Measurements from ENCODE around the gene FAM184A. TPM values are rescaled to one million over a fixed set of nuclear protein-coding genes. Genes with fewer than 3 reads are reported as not detected.

Gene FAM184A
- total RNA-seq, 1 experiment from 2014 or later = 8.6 TPM

DNA sequence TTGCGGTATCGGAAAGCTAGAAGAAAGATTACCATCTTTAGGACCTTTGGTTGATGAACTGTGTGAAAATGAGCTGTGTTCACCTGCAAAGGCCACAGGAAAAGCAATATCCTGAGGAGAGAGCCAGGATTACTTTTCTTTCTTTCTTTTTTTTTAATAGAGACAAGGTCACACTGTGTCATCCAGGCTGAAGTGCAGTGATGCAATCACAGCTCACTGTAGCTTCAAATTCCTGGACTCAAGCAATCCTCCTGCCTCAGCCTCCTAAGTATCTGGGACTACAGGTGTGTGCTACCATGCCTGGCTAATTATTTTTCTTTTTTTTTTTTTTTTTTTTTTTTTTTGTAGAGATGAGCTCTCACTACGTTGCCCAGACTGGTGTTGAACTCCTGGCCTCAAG is 17.2 kb downstream of the FAM184A start:
- no peak for DNase-seq
- CTCF ChIA-PET = no interaction called here
- Mint-ChIP-seq H3K9me3 (ENCODE audit: low read depth, unreplicated experiment) (no peaks in the 10 kb centered on the region), H3K36me3 (ENCODE audit: insufficient read depth, unreplicated experiment) (no peaks in the 10 kb centered on the region), H3K27ac (ENCODE audit: unreplicated experiment) (no peak overlapping the region), H3K4me3 (ENCODE audit: low read depth, unreplicated experiment) (no peak overlapping the region), H3K27me3 (ENCODE audit: unreplicated experiment) (no peaks in the 10 kb centered on the region), H3K4me1 (ENCODE audit: low read depth, unreplicated experiment) (no peaks in the 10 kb centered on the region)
- TF ChIP-seq CTCF (IDR thresholded peaks at IDR 0.05; ENCODE audit: unreplicated experiment) = no peak
- no TSS peak for BruUV-seq (replicated peaks)
- intact Hi-C loops (cut with micrococcal nuclease; ENCODE audit: unreplicated experiment) = no loop called here

- Mint-ChIP-seq H3K4me1 (ENCODE audit: low read depth, unreplicated experiment) (no peaks in the 10 kb centered on the region), H3K36me3 (ENCODE audit: insufficient read depth, unreplicated experiment) (no peaks in the 10 kb centered on the region), H3K4me3 (ENCODE audit: low read depth, unreplicated experiment) (no peak overlapping the region), H3K9me3 (ENCODE audit: low read depth, unreplicated experiment) (no peaks in the 10 kb centered on the region), H3K27me3 (ENCODE audit: unreplicated experiment) (no peaks in the 10 kb centered on the region), H3K27ac (ENCODE audit: unreplicated experiment) (no peak overlapping the region)
- no peak for TF ChIP-seq CTCF (IDR thresholded peaks at IDR 0.05; ENCODE audit: unreplicated experiment)
- intact Hi-C loops (cut with micrococcal nuclease; ENCODE audit: unreplicated experiment) = no loop called here
- BruUV-seq (replicated peaks) = no TSS peak
- CTCF ChIA-PET = interaction anchor here (0.6 kb wide), 1 partner anchor 383 kb away, joined by 3 read pairs; no protein-coding TSS in a partner anchor
- DNase-seq = no peak
These were observed 18.1 kb downstream of the FAM184A start for GRCh38 chr6:119060255-119060907.

- DNase-seq = no peak
- no peaks in the 10 kb centered on the region for H3K36me3 Mint-ChIP-seq (ENCODE audit: insufficient read depth, unreplicated experiment)
- intact Hi-C loops (cut with micrococcal nuclease; ENCODE audit: unreplicated experiment) = no loop called here
- BruUV-seq (replicated peaks) = no TSS peak
- no peaks in the 10 kb centered on the region for H3K27me3 Mint-ChIP-seq (ENCODE audit: unreplicated experiment)
- no peak for TF ChIP-seq CTCF (IDR thresholded peaks at IDR 0.05; ENCODE audit: unreplicated experiment)
- H3K4me1 Mint-ChIP-seq (ENCODE audit: low read depth, unreplicated experiment) = no peaks in the 10 kb centered on the region
- no peaks in the 10 kb centered on the region for H3K9me3 Mint-ChIP-seq (ENCODE audit: low read depth, unreplicated experiment)
- CTCF ChIA-PET = no interaction called here
- no peak overlapping the region for H3K4me3 Mint-ChIP-seq (ENCODE audit: low read depth, unreplicated experiment)
- H3K27ac Mint-ChIP-seq (ENCODE audit: unreplicated experiment) = no peak overlapping the region
These were observed 23.4 kb downstream of the FAM184A start for GRCh38 chr6:119055069-119055468.

DNA sequence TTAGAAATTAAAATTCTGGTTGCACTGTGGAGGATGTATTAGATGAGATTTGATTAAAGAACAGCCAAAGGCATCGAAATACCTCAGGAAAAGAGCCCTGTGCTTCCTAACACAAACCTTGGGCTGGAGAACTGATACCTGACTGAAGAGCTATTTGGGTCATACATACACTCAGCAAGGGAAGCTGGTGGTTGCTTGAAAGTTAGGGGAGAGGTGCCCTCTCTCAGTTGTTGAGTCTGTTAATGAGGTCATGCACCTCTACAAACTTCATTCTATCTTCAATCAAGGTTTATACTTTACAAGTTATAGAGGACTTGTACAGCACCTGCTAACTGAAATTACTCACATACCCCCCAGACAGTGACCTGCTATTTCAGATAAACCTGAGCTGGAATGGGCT is 25.5 kb downstream of the FAM184A start:
- Mint-ChIP-seq H3K4me3 (ENCODE audit: low read depth, unreplicated experiment) (no peak overlapping the region), H3K4me1 (ENCODE audit: low read depth, unreplicated experiment) (no peaks in the 10 kb centered on the region), H3K36me3 (ENCODE audit: insufficient read depth, unreplicated experiment) (no peaks in the 10 kb centered on the region), H3K9me3 (ENCODE audit: low read depth, unreplicated experiment) (no peaks in the 10 kb centered on the region), H3K27ac (ENCODE audit: unreplicated experiment) (no peak overlapping the region), H3K27me3 (ENCODE audit: unreplicated experiment) (no peaks in the 10 kb centered on the region)
- BruUV-seq (replicated peaks) = no TSS peak
- intact Hi-C loops (cut with micrococcal nuclease; ENCODE audit: unreplicated experiment) = no loop called here
- CTCF ChIA-PET = interaction anchor here (1.3 kb wide), 1 partner anchor 26 kb away, joined by 3 read pairs; no protein-coding TSS in a partner anchor
- TF ChIP-seq CTCF (IDR thresholded peaks at IDR 0.05; ENCODE audit: unreplicated experiment) = no peak
- DNase-seq = no peak

Data from Calu3 (cell line).